ENCODE measurements around the gene AGMAT. TPM values are rescaled to one million over a fixed set of nuclear protein-coding genes. Genes with fewer than 3 reads are reported as not detected.

The AGMAT gene
- total and polyA plus RNA-seq, 2 donors (not counting 1 experiment from before 2014, with no cell fraction given): 3.5 to 3.7 TPM

DNA sequence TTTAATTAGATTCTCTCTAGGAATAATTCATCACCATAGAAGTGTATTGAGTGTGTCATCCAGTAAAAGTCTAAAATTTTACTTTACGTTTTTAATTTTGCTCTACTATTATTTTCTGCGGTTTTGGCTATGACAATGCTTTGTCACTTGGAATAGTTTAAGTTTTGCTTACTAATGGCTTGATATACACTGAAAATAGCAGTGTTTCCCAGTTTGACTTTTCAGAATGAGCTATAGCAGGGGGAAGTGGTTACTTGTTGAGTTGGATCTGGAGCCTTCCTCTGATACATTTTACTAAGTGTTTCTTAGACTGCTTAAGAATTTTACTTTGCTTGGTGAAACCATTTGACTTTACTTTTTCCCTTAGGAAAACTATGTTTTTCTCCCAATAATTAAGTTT lies 53.2 kb downstream of the AGMAT start:
- WGBS (ENCODE audit: insufficient coverage): no CpG with 5 or more reads among the region's 2 CpGs
- Histone ChIP-seq H3K27me3 (replicated peaks in 1 of 4; ENCODE audit: control extremely low read depth in 1 of 4, control insufficient read depth in 3 of 4, insufficient read depth in 4 of 4, low read length in 3 of 4) (no peaks in the 10 kb centered on the region), H3K9ac (ENCODE audit: low read length) (no peak overlapping the region), H3K4me2 (replicated peaks; ENCODE audit: low read depth, low read length, poor library complexity, severe bottlenecking) (no peak overlapping the region), H4K20me1 (ENCODE audit: control insufficient read depth, insufficient read depth, low read length, poor library complexity, severe bottlenecking) (peaks cover 14% of the 10 kb centered on the region), H3K4me3 (ENCODE audit: control extremely low read depth in 1 of 5, extremely low read depth in 1 of 5, insufficient read depth in 1 of 5, low read depth in 2 of 5, low read length in 4 of 5) (no peak overlapping the region), H3K9me3 (ENCODE audit: control extremely low read depth in 1 of 3, control insufficient read depth in 2 of 3, insufficient read depth in 1 of 3, low read length in 2 of 3) (no peaks in the 10 kb centered on the region), H2AFZ (ENCODE audit: insufficient read depth, low read depth, low read length, poor library complexity, severe bottlenecking) (no peak overlapping the region), H3K79me2 (ENCODE audit: control insufficient read depth, insufficient read depth, low read length) (peaks cover 47% of the 10 kb centered on the region), H3K27ac (ENCODE audit: low read length in 2 of 2) (no peak overlapping the region), H3K36me3 (replicated peaks in 1 of 2; ENCODE audit: control extremely low read depth in 1 of 2, control insufficient read depth in 1 of 2, extremely low read depth in 1 of 2, insufficient read depth in 2 of 2, low read length in 1 of 2) (peaks cover 5 to 21% of the 10 kb centered on the region in 2 experiments), H3K4me1 (ENCODE audit: control insufficient read depth in 2 of 2, insufficient read depth in 2 of 2, low read length in 2 of 2) (peaks cover 9 to 10% of the 10 kb centered on the region in 2 donors)
- CTCF ChIA-PET: interaction anchor here (0.6 to 1.6 kb wide), 2 partner anchors 18 to 53 kb away, joined by 3 to 5 read pairs; partner anchors contain the start of gene AGMAT
- no peaks in the 10 kb centered on the region for H3K9me3 Mint-ChIP-seq (ENCODE audit: insufficient read depth)
- intact Hi-C loops (cut with micrococcal nuclease): no loop called here
- POLR2A ChIA-PET: no interaction called here
- ATAC-seq (ENCODE audit: low read depth): no peak
- no peak overlapping the region for H3K27ac Mint-ChIP-seq
- H3K27me3 Mint-ChIP-seq: no peaks in the 10 kb centered on the region
- TF ChIP-seq, protein P1, sequence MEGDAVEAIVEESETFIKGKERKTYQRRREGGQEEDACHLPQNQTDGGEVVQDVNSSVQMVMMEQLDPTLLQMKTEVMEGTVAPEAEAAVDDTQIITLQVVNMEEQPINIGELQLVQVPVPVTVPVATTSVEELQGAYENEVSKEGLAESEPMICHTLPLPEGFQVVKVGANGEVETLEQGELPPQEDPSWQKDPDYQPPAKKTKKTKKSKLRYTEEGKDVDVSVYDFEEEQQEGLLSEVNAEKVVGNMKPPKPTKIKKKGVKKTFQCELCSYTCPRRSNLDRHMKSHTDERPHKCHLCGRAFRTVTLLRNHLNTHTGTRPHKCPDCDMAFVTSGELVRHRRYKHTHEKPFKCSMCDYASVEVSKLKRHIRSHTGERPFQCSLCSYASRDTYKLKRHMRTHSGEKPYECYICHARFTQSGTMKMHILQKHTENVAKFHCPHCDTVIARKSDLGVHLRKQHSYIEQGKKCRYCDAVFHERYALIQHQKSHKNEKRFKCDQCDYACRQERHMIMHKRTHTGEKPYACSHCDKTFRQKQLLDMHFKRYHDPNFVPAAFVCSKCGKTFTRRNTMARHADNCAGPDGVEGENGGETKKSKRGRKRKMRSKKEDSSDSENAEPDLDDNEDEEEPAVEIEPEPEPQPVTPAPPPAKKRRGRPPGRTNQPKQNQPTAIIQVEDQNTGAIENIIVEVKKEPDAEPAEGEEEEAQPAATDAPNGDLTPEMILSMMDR (IDR thresholded peaks at IDR 0.05): no peak
- TF ChIP-seq EZH2 (IDR thresholded peaks at IDR 0.05; ENCODE audit: borderline replicate concordance, insufficient read depth, low read depth, low read length, poor library complexity, severe bottlenecking): no peak
- H3K4me1 Mint-ChIP-seq: peaks cover 24% of the 10 kb centered on the region
- no peak for DNase-seq
- H3K4me3 Mint-ChIP-seq: no peak overlapping the region

DNA sequence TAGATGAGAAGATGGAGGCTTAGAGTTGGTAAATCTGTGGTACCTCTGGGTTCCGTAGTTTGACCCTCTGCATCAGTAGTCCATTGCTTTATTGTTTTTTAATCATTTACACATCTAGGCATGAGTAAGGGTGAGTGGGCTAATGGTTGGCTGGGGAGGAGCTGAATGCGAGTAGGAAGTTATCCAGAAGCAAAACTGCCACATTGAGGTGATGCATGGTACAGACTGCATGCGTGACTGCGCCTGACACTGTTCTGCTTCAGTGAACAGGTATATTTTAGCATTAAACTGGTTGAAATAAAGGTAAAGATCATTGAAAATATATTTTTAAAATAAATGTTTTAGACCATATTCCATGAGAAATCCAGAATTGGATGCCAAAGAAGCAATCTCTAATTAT lies 53.8 kb downstream of the AGMAT start:
- Mint-ChIP-seq H3K9me3 (ENCODE audit: insufficient read depth) (no peaks in the 10 kb centered on the region), H3K27me3 (no peaks in the 10 kb centered on the region), H3K27ac (no peak overlapping the region), H3K4me3 (no peak overlapping the region), H3K4me1 (peaks cover 30% of the 10 kb centered on the region)
- no peak for TF ChIP-seq EZH2 (IDR thresholded peaks at IDR 0.05; ENCODE audit: borderline replicate concordance, insufficient read depth, low read depth, low read length, poor library complexity, severe bottlenecking)
- no peak overlapping the region for H3K4me2 ChIP-seq (replicated peaks; ENCODE audit: low read depth, low read length, poor library complexity, severe bottlenecking)
- H4K20me1 ChIP-seq (ENCODE audit: control insufficient read depth, insufficient read depth, low read length, poor library complexity, severe bottlenecking): peaks cover 14% of the 10 kb centered on the region
- H2AFZ ChIP-seq (ENCODE audit: insufficient read depth, low read depth, low read length, poor library complexity, severe bottlenecking): no peak overlapping the region
- peaks cover 12 to 14% of the 10 kb centered on the region in 2 donors for H3K4me1 ChIP-seq (ENCODE audit: control insufficient read depth in 2 of 2, insufficient read depth in 2 of 2, low read length in 2 of 2)
- 88% methylated on average over 1 of the region's 4 CpGs for WGBS (ENCODE audit: insufficient coverage)
- no peak overlapping the region for H3K27ac ChIP-seq (ENCODE audit: low read length in 2 of 2)
- ChIA-PET POLR2A (no interaction called here), CTCF (no interaction called here)
- no peaks in the 10 kb centered on the region for H3K27me3 ChIP-seq (replicated peaks in 1 of 4; ENCODE audit: control extremely low read depth in 1 of 4, control insufficient read depth in 3 of 4, insufficient read depth in 4 of 4, low read length in 3 of 4)
- DNase-seq (no peak), ATAC-seq (ENCODE audit: low read depth) (no peak)
- intact Hi-C loops (cut with micrococcal nuclease): no loop called here
- no peaks in the 10 kb centered on the region for H3K9me3 ChIP-seq (ENCODE audit: control extremely low read depth in 1 of 3, control insufficient read depth in 2 of 3, insufficient read depth in 1 of 3, low read length in 2 of 3)
- H3K4me3 ChIP-seq (ENCODE audit: control extremely low read depth in 1 of 5, extremely low read depth in 1 of 5, insufficient read depth in 1 of 5, low read depth in 2 of 5, low read length in 4 of 5): no peak overlapping the region
- H3K79me2 ChIP-seq (ENCODE audit: control insufficient read depth, insufficient read depth, low read length): peaks cover 52% of the 10 kb centered on the region
- no peak overlapping the region for H3K9ac ChIP-seq (ENCODE audit: low read length)
- peaks cover 5 to 16% of the 10 kb centered on the region in 2 experiments for H3K36me3 ChIP-seq (replicated peaks in 1 of 2; ENCODE audit: control extremely low read depth in 1 of 2, control insufficient read depth in 1 of 2, extremely low read depth in 1 of 2, insufficient read depth in 2 of 2, low read length in 1 of 2)

Measured in B cell (primary cell).